Fibroblast of the aortic adventitia (primary cell): ENCODE data around the gene CCDC57. TPM values are rescaled to one million over a fixed set of nuclear protein-coding genes. Genes with fewer than 3 reads are reported as not detected.
"Not testable (repeated sequence)": the region's sequence is repeated elsewhere in the genome, so short reads cannot be mapped to it uniquely, and the experiment has no call there.

Experiments used
- DNase-seq: peaks from one replicate; pipeline ENCODE4 v3.0.0-alpha.2; 2010; ENCODE audit warnings: low read depth
- H3K4me3 ChIP-seq: 2 replicates; pipeline ENCODE4 v1.5.1; 2011; ENCODE audit warnings: low read depth, mild to moderate bottlenecking, control low read depth, low read length, moderate library complexity
- total RNA-seq: library from RNA; depleted of rRNA; stranded (reverse); fragments of >200 nt; gene quantifications from 2 replicates; pipeline ENCODE4 v1.2.3, GENCODE V29; 2012; ENCODE audit warnings: low replicate concordance
- TF ChIP-seq, protein P1 (sequence below): IDR thresholded peaks from 2 replicates; pipeline ENCODE4 v1.5.1; 2011; ENCODE audit warnings: mild to moderate bottlenecking, low read length, control low read depth, inconsistent platforms; ENCODE audit not compliant: insufficient read depth

CCDC57 gene
- total RNA-seq, 1 donor = 15.2 TPM

GRCh38 chr17:82146663-82147654 is 65.7 kb downstream of the CCDC57 start:
- H3K4me3 ChIP-seq = no peak overlapping the region
- DNase-seq = no peak
- TF ChIP-seq, protein P1, sequence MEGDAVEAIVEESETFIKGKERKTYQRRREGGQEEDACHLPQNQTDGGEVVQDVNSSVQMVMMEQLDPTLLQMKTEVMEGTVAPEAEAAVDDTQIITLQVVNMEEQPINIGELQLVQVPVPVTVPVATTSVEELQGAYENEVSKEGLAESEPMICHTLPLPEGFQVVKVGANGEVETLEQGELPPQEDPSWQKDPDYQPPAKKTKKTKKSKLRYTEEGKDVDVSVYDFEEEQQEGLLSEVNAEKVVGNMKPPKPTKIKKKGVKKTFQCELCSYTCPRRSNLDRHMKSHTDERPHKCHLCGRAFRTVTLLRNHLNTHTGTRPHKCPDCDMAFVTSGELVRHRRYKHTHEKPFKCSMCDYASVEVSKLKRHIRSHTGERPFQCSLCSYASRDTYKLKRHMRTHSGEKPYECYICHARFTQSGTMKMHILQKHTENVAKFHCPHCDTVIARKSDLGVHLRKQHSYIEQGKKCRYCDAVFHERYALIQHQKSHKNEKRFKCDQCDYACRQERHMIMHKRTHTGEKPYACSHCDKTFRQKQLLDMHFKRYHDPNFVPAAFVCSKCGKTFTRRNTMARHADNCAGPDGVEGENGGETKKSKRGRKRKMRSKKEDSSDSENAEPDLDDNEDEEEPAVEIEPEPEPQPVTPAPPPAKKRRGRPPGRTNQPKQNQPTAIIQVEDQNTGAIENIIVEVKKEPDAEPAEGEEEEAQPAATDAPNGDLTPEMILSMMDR = no peak

- no peak overlapping the region for H3K4me3 ChIP-seq
- DNase-seq = no peak
- TF ChIP-seq, protein P1 = no peak
These were observed 67.0 kb downstream of the CCDC57 start for GRCh38 chr17:82145550-82146155.

GRCh38 chr17:82143333-82143732 is 69.3 kb downstream of the CCDC57 start:
- DNase-seq = no peak
- no peak overlapping the region for H3K4me3 ChIP-seq
- TF ChIP-seq, protein P1 = no peak

DNA sequence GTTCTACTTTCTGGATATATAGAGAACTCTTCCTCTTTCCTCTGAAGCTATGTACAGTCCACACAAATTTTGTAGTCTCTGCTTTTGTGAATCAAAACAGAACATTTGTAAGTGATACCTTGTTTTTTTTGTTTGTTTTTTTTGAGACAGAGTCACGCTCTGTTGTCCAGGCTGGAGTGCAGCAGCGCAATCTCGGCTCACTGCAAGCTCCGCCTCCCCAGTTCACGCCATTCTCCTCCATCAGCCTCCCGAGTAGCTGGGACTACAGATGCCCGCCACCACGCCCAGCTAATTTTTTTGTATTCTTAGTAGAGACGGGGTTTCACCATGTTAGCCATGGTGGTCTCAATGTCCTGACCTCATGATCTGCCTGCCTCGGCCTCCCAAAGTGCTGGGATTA is 72.7 kb downstream of the CCDC57 start:
- not testable (repeated sequence) for H3K4me3 ChIP-seq, DNase-seq

GRCh38 chr17:82138511-82138992 is 74.1 kb downstream of the CCDC57 start:
- no peak for DNase-seq
- H3K4me3 ChIP-seq = no peak overlapping the region
- TF ChIP-seq, protein P1 = no peak

GRCh38 chr17:82134101-82134500 is 78.5 kb downstream of the CCDC57 start:
- DNase-seq = no peak
- TF ChIP-seq, protein P1 = no peak

GRCh38 chr17:82133166-82133953 is 79.3 kb downstream of the CCDC57 start:
- DNase-seq = peak; percentile 73
- not testable (repeated sequence) for H3K4me3 ChIP-seq

More at GRCh38 chr17:82134101-82134500, 78.5 kb downstream of the CCDC57 start:
- H3K4me3 ChIP-seq = no peak overlapping the region
